VCaP (cell line): ENCODE results near the gene BCLAF3.

Experiments
- H3K27ac ChIP-seq: fragments of 450-650 bp; 2 replicates; pipeline ENCODE4 v1.5.1; 2017
- TF ChIP-seq, protein P1 (sequence below): fragments of 450-650 bp; conservative IDR thresholded peaks from 2 replicates; pipeline ENCODE4 v1.5.1; 2017; ENCODE audit warnings: mild to moderate bottlenecking, moderate library complexity

The BCLAF3 gene

DNA sequence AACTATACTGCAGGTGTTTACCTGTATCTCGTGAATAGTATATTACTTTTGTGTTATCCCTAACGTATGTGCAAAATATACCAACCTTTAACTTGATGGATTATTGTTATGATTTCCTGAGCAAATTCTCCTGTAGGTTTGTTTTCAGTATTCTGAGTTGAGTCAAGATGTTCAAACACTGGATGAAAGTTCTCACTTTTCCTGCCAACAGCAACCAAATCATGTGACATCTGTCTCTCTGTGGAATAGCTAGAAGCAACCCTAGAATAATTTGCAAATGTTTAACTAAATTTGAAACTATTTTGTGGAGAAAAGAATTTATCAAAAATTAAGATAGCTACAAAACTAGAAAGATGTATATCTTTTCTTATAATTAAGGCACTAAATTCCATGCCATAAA, 35.6 kb downstream of the BCLAF3 start:
- TF ChIP-seq, protein P1, sequence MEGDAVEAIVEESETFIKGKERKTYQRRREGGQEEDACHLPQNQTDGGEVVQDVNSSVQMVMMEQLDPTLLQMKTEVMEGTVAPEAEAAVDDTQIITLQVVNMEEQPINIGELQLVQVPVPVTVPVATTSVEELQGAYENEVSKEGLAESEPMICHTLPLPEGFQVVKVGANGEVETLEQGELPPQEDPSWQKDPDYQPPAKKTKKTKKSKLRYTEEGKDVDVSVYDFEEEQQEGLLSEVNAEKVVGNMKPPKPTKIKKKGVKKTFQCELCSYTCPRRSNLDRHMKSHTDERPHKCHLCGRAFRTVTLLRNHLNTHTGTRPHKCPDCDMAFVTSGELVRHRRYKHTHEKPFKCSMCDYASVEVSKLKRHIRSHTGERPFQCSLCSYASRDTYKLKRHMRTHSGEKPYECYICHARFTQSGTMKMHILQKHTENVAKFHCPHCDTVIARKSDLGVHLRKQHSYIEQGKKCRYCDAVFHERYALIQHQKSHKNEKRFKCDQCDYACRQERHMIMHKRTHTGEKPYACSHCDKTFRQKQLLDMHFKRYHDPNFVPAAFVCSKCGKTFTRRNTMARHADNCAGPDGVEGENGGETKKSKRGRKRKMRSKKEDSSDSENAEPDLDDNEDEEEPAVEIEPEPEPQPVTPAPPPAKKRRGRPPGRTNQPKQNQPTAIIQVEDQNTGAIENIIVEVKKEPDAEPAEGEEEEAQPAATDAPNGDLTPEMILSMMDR = no peak
- H3K27ac ChIP-seq = peak overlapping the region; percentile 52

DNA sequence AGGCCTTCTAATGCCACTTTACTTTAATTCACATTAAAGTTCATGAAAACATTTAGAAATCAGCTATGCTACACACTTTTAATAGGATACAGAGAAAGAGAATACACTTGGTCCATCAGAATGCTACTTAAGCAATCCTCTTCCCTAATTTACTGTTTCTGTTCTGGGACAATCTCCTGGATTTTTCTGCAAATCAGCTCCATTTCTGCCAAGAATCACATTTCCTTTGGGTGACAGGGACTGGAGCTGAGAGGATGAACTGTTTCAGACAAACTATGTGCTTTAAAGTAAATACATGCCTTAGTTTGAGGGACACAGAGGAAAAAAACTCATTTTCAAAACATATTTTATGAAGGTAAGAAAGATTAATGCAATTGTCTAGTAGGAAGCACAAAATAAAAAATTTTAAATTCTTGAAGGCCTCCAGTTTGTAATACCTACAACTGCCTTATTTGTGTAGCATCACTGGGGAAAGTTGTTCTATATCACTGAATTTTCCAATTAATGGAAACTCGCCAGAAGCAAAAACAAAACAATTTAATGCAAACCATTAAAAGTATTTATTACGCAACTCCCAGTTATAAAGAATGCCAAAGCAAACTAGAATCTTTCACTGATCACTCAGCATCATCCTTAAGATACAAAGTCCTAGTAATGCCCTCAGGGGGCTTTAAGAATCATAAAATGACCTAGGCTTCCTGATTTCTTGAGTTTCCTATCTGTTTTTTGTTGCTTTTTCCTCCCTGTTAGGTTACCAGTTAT, 36.3 kb downstream of the BCLAF3 start:
- peak overlapping the region; percentile 52 for H3K27ac ChIP-seq
- TF ChIP-seq, protein P1 = no peak

DNA sequence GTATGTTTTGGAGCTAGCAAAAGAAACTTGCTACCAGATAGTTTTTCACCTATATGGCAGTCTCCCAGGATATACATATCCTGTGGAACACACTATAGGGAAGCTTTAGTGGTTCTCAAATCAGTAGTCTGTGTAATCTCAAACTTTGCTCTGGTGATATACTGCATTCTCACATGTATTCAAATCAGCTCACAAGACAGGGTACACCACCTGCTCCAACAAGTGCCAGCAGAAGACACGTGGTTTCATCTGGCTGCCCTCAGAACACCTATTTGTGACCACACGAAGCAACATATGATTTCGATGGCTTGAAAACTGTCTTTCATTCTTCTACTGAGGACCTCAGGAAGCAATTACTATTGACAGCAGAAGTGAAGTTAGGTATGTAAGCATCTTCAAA, 37.7 kb downstream of the BCLAF3 start:
- H3K27ac ChIP-seq = peak overlapping the region; percentile 52
- TF ChIP-seq, protein P1 = no peak

DNA sequence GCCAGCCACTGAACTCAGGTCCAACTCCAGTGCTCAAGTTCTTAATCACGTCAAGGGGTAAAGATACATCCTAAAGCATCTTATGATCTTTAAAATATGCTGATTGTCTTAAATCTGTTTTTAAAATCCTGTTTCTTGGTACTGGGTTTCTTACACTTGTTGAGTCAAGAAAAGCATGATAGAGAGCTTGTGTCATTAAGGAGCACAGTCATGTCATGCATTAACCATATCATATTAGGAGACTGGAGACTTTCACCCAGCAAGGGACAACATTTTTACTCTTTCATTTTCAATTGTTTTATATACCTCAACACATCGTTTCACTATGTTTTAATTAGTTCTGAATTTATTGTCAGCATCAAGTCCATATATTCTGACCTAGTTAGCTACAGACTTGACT, 41.5 kb downstream of the BCLAF3 start:
- H3K27ac ChIP-seq = no peak overlapping the region
- TF ChIP-seq, protein P1 = no peak

DNA sequence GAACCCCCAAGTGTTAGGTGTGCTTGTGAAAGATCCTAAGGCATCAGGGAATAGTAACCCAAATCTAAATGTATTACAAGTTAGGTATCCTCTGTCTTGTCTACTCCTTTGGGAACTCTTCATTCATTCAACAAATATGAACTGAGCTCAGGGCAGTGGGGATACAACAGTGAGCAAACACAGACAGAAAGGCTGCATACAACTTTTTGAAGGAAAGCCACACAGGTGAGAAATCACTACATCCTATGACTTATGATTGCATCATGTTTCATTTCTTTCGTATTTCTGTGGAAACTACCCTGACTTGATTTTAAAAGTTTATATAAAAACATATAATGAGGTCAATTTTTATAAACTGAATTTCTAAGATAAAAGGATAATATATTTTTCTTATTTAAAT, 43.2 kb downstream of the BCLAF3 start:
- TF ChIP-seq, protein P1 = no peak
- H3K27ac ChIP-seq = no peak overlapping the region
